HG03432 (cell line): ENCODE data around the gene LYL1.

ENCODE experiments used
- ATAC-seq: cut with Tn5 transposase; IDR thresholded peaks from one replicate; pipeline ENCODE4 v1.9.1; 2021; ENCODE audit warnings: mild to moderate bottlenecking, moderate library complexity; ENCODE audit not compliant: unreplicated experiment

Gene LYL1

DNA sequence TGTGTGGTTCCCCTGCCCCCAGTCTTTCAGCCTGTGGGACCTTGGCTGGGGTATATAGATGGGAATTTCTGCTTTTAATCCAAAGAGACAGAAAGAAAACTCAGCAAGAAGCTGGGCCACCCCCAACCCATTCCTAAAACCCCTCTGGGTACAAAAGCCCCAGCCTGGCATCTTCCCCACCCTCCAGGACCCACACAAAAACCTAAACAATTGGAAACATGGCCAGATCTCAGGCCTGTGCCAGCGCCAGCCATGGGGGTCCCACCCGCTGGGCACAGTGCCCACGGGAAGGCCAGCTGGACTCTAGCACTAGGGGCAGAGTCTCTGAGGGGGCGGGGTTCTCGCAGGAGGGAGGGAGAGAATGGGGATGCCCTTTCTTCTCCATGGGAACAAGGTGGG, 8.6 kb downstream of the LYL1 start:
- ATAC-seq: no peak

DNA sequence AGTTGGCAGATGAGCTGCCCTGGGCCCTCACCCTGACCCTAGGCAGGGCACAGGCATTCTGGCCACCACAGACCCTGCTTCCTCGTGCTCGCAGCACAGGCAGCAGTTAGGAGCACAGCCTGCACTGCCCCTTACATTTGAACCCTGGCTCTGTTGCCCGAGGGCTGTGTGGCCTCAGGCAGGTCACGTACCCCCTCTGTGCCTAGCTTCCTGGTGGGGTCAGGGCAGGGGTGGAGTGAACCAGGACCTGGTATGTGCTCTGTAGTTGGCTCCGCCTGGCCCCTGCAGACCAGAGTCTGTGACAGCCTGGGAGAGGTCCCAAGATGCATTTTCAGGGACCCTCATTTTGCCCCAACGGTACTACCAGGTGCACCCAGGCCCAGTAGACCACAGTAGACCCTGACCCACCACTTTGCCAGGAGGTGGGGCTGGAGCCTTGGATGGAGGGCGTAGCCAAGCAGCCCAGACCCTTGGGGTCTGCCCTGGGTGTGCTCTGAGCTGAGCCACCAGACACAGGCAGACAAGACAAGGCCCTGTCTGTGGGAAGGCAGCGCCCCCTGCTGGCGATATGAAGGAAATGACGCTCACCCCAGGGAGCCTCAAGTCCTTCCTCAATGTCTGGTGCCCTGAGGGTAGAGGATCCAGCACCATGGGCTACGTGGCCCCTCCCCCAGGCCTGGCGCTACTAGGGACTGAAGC, 9.1 kb downstream of the LYL1 start:
- ATAC-seq: peak; percentile 50

DNA sequence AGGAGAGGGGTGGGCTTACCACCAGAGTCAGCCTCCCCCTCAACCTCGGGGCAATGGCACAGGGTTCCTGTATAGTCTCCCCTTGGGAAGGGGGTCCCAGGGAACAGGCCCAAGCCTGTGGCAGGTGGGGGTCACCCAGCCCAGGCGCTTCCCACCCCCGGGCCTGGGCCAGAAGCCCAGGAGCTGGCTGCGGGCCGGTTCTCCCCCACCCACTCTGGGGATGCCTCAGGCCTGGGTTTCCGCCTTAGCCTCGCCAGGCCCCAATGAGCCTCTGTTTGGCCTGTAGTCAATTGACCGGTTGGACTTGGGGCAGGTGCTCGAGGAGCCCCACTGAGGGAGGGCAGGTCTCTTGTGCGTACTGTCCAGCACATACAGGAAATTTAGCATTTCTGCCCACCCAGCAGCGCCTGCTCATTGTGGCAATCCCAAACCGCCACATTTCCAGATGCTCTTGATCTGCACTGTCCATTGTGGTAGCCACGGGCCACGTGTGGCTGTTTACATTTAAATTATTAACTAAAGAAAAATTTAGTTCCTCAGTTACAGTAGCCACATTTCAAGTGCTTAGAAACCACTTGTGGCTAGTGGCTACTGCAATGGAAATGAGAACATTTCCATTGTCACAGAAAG, 9.9 kb downstream of the LYL1 start:
- no peak for ATAC-seq

DNA sequence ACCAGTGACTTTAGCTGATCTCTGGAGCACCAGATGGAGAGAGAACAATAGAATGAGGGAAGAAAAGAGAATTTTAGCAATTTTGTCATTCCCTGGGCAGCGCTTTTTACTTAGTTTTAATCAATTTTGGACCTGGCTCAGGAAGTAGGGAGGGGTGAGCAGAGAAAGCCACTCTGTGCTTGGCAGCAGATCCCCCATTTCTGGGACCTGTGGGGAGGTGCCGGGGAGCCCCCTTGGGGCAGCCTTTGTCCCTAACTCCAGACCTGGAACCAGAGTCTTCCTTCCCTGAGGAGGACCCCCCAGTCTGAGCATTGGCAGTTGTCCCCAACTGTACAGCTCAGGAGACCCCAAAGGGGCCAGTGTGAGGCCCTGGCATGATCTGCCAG, 10.5 kb downstream of the LYL1 start:
- ATAC-seq: no peak

DNA sequence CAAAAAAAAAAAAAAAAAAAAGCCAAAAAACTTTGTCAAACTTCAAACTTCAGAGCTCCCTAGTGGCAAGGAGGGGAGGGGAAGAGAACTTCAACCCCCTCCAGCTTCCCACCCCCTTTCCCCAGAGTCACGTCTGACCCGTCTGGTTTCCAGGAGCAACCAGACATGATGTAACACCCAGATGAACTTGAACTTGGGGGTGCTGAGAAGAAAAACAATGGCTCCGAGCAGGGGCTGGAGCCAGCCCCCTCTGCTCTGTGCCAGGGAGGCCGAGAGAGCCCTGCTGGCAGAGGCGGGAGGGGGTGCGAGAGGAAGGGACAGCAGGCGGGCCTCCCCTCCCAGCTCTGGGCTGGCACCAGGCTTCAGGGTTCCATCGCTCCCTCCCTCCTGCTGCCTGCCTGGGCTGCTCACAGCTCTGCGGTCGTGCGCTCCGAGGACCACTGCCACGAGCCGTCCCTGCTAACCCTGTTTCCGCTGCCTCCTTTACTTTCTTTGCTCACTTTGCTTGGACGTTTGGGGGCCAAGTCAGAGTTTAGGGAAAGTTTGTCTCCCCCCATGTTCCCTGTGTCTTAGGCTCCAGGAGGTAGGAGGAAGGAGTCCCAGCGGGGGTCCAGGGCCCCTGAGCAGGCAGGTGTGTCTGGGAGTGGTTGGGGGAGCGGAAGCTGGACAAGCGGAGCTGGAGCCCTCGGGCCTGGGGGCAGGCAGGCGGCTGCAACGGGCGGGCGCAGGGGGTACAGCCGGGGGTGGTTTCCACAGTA, 11.1 kb downstream of the LYL1 start:
- no peak for ATAC-seq

DNA sequence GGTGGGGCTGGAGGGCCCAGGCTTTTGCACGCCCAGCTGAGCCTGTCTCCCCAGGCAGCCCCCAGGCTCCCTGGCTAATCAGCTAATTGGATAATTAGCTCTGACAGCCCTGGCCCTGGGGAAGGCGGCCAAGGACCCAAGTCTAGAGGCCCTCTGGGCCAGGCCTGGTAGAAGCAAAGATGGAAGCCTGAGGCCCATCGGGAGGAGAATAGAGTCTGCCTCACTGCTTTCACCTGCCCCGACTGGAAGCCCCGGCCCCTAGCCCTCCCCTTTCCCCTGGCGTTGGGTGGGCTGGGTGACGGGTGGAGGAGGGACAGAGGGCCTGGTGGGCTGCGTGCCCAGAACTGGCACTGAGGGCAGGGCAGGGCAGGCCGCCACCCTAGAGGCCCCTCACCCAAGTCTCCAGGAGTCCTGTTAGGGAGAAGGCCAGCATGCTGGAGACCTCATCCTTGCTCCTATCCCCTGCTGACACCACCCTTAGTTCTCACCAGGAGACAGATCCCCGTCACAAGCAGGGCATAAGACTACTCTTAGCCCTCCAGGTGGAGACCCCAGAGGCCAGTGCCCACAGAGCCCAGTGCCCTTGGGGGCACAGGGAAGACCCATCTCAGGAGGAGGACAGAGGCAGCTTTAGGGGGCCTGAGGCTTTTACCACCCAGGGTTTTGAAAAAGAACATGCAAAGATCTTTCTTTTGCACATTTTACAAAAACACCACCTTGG, 12.0 kb downstream of the LYL1 start:
- no peak for ATAC-seq

DNA sequence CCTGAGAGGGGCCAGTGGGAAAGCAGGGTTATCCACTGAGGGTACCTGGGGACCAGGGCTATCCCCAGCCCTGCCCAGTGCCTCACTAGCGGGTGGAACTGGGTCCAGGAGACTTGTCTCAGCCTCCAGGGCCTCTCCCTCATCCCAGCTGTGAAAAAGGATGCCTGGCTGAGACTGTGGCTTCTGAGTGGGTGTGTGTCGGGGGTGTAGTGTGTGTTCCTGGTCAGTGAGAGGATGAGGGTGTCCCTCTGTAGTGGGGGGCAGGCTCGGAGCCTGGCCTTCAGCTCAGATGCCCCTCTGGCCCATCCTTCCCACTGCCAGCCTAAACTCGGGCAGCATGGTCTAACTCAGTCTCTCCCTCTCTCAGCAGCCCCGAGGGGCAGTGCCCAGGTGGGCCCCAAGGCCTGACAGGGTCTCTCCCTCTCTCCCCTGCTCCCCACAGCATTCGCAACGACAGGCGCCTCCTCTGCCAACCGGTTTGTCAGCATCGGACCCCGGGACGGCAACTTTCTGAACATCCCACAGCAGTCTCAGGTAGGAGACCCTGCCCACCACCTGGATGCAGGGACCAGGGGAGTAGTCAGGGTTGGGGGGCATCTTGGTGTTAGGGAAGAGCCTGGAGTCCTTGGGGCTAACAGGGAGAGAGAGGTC, 12.7 kb downstream of the LYL1 start:
- ATAC-seq: no peak

DNA sequence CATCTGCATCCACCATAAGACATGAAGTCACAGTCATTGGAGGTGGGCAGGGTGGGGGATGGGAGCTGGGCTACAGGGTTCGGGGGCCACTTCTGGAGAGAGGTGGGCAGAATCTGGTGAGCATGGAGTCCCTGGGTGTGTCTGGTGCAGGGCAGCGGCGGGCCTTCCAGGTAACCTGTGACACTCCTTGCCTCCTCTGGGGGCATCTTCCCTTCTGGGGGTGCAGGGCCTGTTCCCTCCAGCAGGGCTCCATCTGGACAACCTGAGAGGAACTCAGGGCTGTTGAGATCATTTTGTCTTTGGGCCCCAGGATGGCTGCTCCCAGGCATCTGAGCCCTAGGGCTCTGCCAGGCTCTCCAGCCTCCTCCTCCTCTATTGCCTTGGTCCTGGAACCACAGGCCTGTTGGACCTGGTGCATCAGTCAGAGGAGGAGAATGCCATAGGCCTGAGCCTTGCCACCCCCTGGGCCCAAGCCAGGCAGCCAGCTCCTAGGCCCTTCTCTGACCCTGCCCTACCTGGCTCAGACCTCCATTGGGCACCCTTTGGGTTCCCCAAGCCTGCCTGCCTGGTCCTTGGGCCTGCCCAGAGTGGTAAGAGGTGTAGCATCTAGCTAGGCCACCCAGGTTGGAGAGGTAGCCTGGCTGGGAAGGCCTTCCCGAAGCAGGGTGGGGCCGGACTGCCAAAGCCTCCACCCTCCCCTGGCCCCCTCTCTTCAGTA, 13.4 kb downstream of the LYL1 start:
- no peak for ATAC-seq

DNA sequence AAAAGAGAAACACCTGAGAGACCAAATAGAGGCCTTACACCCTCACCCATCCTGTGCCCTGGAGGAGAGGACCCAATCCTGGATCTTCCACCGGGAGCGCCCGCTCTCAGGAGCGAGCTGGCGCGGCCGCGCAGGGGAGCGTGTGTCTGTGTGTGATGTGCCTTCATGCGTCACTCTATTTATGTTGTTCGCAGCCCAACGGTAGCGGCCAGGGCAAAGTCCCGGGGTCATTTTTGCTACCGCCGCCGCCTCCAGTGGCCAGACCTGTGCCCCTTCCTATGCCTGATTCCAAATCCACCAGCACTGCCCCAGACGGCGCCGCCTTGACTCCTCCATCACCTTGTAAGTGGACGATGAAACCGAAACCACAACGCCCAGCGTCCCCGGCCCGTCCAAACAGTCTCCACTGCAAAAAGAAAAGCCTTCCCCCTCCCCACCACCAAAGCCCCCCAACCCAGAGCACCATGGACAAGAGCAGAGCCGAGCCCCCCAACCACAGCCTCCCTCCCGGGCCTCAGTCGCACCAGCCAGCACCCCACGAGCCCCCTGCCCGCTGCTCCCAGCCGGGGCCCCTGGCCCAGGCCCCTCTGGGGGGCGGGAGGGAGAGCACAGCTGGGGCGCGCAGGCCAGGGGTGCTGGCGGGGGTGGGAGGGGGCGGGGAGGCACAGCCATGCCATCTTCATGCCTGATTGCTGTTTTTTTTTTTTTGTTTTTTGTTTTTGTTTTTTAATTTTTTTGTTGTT, 14.7 kb downstream of the LYL1 start:
- no peak for ATAC-seq

DNA sequence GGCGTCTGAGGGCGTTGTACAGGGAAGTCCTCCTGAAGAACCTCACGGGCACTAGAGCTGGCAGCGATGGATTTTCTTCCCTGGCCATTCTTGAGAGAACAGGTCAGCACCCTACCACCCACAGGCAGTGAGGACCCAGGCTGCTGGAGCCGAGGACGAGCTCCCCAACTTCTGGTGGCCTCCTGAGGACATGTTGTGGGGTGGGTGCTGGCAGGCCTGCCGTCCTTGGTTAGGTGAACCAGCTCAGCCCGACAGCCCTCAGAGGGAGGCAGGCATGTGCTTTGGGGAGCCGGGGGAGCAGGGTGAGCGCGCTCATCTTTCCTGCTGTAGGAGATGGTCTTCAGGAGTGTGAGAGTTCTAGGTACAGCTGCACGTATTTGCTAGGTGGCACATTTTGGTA, 15.4 kb downstream of the LYL1 start:
- ATAC-seq: no peak

DNA sequence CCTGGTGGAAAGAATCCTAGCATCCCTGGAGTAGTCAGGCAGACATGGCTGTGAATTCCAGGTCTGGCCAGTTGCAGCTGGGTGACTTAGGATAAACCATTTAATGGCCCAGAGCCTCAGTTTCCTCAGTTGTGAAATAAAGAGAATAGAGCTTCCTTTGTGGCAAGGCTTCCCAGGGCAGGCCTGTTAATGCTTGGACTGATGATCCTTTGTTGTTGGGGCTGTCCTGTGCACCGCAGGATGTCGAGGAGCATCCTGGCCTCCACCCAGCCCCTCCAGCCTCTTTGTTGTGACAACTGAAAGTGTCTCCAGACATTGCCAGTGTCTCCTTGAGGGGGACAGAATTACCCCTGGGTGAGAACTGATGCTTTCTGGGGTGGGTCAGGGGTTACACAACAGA, 16.3 kb downstream of the LYL1 start:
- no peak for ATAC-seq

DNA sequence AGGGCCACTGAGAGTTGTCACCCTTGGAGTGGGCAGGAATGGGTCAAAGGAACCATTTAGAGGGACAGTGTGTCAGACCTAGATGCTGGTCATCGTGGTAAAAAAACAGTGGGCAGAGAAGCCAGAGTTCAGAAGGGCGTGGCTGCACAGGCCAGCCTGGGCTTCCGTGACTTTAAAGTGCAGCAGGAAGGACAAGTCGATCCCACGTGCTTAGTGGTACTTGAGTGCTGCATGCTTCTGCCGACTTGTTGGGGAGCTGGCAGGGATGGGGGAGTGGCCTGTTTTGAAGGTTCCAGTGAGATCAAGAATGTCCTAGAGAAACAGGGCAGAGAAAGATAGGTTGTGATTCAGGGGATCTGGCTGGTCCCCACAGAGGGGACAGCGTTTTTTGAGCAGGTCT, 17.0 kb downstream of the LYL1 start:
- ATAC-seq: no peak

DNA sequence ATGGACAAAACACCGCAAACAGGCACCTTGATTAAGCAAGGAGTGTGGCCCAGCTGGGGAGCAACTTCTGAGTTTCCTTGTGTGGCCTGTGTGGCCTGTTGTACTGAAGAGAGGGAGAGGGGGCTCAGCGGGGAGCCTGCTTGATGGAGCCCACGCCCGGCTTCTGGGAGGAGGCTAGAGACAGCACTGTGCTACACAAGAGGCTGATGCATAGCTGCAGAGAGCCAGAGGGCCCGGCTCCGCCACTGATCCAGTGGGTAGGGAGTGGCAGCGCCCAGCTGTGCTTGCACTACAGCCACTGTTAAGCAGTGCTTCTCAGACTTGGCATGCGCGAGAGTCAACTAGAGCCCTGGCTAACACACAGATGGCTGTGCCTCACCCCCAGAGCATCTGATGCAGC, 19.0 kb downstream of the LYL1 start:
- no peak for ATAC-seq

DNA sequence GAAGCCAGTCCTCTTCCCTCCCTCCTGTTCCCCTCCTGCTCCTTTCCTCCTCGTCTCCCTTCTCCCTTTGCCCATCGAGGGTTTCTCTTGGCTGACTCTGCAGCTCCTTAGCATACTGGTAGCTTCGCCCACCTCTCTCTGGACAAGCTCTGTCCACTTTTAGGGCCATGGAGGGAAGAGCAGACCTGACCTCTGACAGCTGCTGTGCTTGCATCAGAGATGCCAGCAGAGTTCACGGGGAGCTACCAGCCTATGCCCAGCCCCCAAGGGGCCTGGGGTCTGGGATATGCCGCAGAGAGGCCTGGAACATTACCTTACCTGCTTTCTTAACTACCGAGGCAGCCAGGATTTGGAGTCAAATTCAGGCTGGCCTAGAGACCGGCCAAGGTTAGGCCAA, 19.7 kb downstream of the LYL1 start:
- no peak for ATAC-seq

DNA sequence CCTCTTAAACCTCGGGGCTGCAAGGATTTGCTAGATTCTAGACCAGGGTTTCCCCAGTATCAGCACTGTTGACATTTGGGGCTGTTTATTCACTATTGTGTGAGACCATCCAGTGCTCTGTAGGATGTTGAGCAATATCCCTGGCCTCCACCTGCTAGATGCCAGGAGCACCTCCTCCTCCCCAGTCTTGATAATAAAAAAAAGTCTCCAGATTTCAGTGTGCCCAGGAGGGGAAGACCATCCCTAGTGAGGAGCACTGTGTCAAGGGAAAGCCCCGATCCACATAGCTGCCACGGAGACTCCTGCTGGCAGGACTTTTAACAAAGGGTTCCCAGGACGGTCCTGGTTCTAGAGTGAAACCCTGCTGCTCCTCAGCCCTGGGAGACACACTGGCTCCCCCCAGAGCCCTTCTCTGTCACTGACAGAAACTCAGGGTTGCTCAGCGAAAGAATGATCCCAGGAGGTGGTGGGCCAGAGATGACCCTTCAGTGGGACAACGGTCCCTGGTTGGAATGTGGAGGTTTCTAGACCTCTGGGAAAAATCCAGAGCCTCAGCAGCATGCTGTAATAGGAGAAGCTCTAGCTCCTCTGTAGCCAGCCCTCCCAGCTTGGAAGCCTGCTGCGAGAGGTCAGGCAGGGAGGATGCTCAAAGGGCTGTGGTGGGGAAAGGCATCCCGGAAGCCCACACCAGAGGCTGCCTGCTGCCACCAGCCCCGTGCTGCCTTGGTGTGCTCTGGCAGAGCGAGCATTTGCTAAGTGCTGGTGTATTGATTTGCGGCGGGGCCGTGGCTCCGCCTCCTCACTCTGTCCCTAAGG, 20.3 kb downstream of the LYL1 start:
- no peak for ATAC-seq

DNA sequence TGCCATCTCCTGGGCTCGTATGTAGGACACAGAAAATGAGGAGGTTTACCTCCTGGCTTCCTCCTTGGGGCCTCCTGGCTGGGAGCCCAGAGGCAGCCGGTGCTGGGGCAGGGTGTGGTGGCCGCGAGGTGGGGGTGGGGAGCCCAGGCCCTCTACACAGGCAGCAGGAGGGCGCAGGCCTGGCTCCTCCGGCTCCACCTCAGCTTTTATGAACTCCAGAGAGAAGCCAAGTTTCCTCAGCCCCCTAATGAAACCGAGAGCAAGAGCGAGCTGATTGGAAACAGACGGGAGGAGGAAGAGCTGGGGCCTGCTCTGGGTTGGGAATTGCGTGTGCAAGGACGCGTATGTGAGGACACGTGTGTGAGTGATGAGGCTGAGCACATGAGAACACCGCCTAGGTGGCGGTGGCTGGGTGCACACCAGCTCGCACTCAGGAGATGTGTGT, 23.1 kb downstream of the LYL1 start:
- ATAC-seq: no peak

DNA sequence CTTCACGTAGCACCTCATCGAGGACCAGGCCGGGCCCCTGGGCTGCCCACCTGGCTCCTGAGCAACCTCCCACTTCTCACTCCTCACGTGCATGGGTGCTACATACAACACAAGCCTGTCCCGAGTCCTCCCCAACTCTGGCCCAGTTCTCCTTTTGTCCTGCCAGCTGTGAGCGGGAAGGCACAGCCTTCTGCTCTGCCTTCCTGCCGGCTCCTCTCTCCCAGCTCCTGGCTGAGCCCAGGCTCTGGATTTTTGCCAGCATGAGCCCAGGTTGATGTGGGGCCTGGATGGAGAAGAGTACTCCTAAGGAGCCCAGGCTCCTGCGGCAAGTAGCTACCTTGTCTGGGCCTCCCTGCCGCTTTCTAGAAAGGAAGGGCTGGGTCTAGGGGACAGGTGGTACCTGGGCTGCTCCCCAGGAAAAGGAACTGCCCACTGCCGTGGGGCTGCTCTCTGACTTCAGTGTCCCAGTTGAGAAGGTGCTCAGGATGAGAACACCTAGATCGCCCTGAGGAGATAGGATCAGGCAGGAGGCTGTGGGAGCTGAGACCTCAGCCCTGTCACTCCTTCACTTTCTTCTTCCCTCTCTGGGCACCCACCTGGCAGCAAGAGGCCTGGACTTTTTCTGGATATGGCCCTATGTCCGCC, 23.6 kb downstream of the LYL1 start:
- ATAC-seq: no peak

DNA sequence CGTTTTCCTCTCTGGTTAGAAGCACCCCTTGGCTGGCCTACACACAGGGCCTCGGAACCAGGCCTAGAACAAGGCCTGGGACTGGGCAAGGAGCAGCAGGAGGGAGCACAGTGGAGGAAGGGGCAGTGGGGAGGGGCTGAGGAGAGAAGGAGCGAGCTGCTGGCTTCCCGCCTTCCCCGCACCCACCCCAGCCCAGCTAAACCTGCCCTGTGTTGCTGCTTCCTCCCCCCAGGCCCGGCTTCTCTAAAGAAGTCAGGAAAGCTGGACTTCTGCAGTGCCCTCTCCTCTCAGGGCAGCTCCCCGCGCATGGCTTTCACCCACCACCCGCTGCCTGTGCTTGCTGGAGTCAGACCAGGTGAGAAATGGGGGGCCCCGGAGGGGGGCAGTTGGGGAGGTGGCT, 24.3 kb downstream of the LYL1 start:
- ATAC-seq: no peak
